ENCODE data around the gene GNB3.
A peak's percentile ranks its signal among the peaks of the same experiment; 100 is the strongest.

Gene GNB3

DNA sequence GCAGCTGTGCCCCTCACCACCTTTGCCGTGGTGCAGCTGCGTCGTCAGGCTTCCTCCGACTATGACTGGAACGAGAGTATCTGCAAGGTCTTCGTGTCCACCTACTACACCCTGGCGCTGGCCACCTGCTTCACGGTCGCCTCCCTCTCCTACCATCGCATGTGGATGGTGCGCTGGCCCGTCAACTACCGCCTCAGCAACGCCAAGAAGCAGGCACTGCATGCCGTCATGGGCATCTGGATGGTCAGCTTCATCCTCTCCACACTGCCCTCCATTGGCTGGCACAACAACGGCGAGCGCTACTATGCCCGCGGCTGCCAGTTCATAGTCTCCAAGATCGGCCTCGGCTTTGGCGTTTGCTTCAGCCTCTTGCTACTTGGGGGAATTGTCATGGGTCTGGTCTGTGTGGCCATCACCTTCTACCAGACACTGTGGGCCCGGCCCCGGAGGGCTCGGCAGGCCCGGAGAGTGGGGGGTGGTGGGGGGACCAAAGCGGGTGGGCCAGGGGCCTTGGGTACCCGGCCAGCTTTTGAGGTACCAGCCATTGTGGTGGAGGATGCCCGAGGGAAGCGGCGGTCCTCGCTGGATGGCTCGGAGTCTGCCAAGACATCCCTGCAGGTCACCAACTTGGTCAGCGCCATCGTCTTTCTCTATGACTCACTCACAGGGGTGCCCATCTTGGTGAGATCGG is 16.5 kb upstream of the GNB3 start:
- FAIRE-seq, result no peak

DNA sequence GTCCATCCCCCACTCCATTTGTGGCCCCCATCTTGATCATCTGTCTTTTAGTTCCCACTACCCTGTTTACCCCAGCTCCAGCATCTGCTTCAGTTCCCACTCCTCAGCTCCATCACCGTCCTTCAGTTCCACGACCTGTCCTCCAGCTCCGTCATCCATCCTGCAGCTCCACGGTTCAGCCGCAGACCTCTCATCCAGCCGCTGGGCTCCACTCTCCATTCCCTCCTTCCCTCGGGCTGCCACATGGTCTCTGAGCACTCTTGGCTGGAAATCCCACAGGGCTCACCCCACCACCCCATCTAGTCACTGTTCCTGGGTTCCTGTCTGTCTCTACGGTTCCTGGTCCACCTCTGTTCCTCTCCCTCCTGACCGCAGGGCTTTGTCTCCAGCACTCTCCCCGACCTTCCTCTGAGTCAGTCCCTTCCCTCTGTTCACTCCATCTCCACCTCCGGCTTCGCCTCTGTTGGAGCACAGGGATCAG is 15.8 kb upstream of the GNB3 start:
- FAIRE-seq, result no peak

DNA sequence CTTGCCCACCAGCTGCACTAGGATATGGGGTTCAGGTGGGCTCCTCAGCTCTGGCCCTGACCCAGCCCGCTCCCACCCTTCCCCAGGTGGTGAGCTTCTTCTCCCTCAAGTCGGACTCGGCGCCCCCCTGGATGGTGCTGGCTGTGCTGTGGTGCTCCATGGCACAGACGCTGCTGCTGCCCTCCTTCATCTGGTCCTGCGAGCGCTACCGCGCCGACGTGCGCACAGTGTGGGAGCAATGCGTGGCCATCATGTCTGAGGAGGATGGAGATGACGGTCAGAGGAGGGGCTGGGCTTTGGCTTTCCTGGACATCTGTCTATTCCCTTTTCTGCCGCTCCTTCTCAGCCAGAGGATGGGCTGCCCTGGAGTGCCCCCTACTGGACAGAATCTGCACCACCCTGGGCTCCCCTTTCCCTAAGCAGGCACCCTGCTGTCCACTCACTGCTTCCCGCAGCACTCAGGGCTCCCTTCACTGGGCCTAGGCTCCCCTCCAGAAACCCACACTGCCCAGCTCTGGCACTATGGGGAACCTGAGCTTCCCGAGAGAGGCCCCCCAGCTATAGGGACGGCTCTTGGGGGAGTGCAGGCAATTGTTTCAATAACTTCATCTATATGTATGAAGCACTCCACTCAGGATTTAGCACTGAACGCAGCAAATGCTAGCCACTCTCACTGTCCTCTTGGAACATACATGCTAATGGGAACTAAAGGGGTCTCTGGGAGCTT is 15.2 kb upstream of the GNB3 start:
- no peak for FAIRE-seq

- no peak for FAIRE-seq
Observed at GRCh38 chr12:6826125-6826733, 14.5 kb upstream of the GNB3 start.

- FAIRE-seq, result no peak
Observed at GRCh38 chr12:6826734-6827436, 13.8 kb upstream of the GNB3 start.

- peak; percentile 96 for FAIRE-seq
Observed at GRCh38 chr12:6827437-6827911, 13.3 kb upstream of the GNB3 start.

GRCh38 chr12:6827982-6828780 is 12.5 kb upstream of the GNB3 start, which contains the start of gene P3H3:
TSS of gene P3H3 (plus strand) at chr12:6828407. CDS start at chr12:6828441, 34 bp downstream.
- no peak for FAIRE-seq

GRCh38 chr12:6828781-6829535 is 11.8 kb upstream of the GNB3 start:
- FAIRE-seq, result no peak

DNA sequence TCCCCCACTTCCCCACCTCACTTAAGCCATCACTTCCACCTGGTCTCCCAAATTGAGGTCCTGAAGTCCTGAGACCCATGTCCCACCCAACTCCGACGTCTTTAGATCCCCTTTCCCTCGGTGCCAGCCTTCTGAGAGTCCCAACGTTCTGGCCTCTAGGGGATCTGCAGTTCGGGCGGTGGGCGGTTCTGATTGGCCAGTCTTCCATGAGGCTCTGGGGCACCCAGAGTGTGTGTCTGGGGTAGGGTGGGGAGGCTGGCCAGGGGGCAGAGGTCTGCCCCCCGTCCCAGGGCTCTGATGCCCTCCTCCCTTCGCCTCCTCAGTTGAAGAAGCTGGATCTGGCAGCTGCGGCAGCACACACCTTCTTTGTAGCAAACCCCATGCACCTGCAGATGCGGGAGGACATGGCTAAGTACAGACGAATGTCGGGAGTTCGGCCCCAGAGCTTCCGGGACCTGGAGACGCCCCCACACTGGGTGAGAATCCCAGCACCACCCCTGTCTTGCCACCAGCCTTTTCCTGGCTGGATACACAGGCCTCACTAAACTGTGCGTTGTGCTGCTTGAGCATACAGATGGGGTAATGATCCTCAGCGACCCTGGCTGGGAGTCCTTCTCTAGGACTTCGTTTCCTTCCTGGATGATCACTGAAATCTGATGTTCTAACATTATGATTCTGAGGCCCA is 11.0 kb upstream of the GNB3 start:
- FAIRE-seq, result no peak

DNA sequence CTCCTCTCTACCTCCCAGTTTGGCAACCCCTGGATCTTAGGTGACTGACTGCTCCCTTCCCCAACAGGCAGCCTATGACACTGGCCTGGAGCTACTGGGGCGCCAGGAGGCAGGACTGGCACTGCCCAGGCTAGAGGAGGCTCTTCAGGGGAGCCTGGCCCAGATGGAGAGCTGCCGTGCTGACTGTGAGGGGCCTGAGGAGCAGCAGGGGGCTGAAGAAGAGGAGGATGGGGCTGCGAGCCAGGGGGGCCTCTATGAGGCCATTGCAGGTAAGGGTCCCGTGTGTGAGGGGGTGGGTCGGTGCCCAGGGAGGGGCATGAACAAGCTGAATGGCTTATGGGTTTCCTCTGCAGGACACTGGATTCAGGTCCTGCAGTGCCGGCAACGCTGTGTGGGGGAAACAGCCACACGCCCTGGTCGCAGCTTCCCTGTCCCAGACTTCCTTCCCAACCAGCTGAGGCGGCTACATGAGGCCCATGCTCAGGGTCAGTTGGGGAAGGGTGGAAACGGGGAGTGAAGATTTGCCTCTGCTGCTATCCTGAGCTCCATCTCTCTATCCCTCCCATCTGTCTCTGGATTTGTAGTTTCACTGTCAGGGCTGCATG is 10.3 kb upstream of the GNB3 start:
- FAIRE-seq, result no peak

DNA sequence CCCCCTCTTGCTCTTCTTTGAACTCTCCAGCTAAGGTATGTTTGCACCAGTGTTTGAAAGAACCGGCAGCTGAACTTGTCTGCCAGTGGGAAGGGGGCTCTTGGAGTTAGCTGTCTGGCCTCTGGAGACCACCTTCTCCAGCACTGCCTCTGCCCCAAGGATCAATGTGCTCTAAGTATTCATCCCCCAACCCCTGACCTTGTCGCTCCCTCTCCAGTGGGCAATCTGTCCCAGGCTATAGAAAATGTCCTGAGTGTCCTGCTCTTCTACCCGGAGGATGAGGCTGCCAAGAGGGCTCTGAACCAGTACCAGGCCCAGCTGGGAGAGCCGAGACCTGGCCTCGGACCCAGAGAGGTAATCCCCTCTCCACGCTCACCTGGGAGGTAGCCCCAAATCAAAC is 9.7 kb upstream of the GNB3 start:
- FAIRE-seq, result no peak

DNA sequence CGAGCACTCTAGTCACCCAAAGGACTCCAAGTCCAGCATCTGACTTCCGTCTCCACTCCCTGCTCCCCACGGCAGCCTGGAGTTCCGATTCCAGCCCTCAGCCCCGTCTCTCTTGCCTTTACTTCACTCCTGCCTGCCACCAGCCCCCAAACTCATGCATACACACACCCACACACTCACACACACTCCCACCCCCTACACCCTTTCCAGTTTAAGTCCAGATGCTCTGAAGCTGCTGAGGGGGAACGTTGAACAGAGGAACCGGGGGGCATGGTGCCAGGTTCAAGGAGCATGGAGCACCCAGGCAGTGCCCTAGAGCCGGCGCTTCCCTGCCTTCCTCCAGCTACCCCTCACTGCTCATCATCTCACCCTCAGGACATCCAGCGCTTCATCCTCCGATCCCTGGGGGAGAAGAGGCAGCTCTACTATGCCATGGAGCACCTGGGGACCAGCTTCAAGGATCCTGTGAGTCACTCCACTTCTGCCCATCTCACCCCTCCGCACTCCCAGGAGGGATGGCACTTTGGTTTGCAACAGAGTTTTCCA is 9.2 kb upstream of the GNB3 start:
- FAIRE-seq, result no peak

- FAIRE-seq, result no peak
Observed at GRCh38 chr12:6832125-6832524, 8.6 kb upstream of the GNB3 start.

DNA sequence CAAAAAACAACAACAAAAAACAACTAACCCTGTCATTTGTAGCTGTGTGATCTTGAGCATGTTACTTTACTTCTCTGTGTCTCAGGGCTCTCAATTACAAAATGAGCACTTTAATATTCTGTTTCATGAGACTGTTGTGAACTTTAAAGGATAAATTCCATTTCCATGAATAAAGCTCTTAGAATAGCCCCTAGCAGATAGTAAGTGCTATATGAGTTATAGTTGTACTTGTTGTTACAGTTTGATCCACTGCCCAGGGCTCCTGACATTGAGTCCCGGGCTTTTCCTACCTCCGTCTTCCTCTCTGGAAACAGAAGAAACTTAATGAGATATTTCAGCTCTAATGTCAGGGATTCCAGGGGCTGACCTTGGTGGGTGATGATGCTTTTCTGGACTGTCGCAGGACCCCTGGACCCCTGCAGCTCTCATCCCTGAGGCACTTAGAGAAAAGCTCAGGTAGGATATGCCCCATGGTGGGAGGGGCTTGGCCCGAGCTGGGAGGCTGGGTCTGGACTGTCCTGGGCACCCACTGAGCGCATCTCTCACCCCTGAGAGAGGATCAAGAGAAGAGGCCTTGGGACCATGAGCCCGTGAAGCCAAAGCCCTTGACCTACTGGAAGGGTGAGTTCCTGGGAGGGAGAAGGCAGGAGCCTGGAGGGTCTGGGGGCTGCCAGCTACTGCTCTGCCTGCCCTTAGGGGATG is 7.4 kb upstream of the GNB3 start:
- no peak for FAIRE-seq

DNA sequence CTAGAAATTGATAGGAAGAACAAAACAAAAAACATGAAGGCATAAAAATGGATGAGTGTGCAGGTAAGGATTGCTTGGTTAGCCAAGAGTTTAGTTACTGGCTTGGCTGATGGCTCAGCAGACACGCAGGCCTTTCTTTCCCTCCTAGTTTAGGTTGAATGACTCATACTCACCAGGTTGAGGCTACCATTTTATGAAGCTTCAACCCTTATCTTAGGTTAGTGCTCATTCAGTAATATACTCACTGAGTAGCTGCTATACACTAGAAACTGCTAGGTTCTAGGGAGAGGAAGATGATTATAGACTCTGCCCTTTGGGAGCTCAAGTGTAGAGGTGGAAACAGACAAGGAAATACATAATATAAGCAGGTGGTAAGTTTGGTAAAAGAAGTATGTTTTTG is 6.5 kb upstream of the GNB3 start:
- no peak for FAIRE-seq

- no peak for FAIRE-seq
Observed at GRCh38 chr12:6834873-6835272, 5.9 kb upstream of the GNB3 start.

GRCh38 chr12:6836851-6837250 is 3.9 kb upstream of the GNB3 start:
- FAIRE-seq, result no peak

- FAIRE-seq, result no peak
Observed at GRCh38 chr12:6837370-6838060, 3.2 kb upstream of the GNB3 start.

- FAIRE-seq, result no peak
Observed at GRCh38 chr12:6838854-6839253, 1.9 kb upstream of the GNB3 start.
